Activated CD8-positive, alpha-beta T cell treated with anti-CD3 and anti-CD28 coated beads for 36 hours (primary cell): Measurements from ENCODE around the gene UQCC2. TPM values are rescaled to one million over a fixed set of nuclear protein-coding genes. Genes with fewer than 3 reads are reported as not detected.

Experiments
- ATAC-seq: fragments of 200-7000 bp; cut with Tn5 transposase; one replicate; pipeline ENCODE4 v1.10.0; 2021; ENCODE audit warnings: mild to moderate bottlenecking, moderate library complexity
- CTCF ChIA-PET: fragments of 350-600 bp; sonication (Branson Sonifier 250); formaldehyde crosslinking; loops from one replicate; lab custom pipeline; 2021; ENCODE audit warnings: antibody characterized with exemption; lab: Charles Lee
- POLR2A ChIA-PET: fragments of 350-600 bp; sonication (Branson Sonifier 250); formaldehyde crosslinking; loops from one replicate; lab custom pipeline; 2021; ENCODE audit warnings: antibody characterized with exemption; lab: Charles Lee
- DNase-seq: peaks from one replicate; pipeline ENCODE4 v3.0.0-alpha.2; 2020
- H3K27ac Mint-ChIP-seq: one replicate; pipeline ENCODE4 v1.8.0; 2021; ENCODE audit warnings: mild to moderate bottlenecking, mixed read lengths
- H3K27me3 Mint-ChIP-seq: one replicate; pipeline ENCODE4 v1.8.0; 2021; ENCODE audit warnings: mixed read lengths
- H3K36me3 Mint-ChIP-seq: one replicate; pipeline ENCODE4 v1.8.0; 2021; ENCODE audit warnings: low read depth, mixed read lengths
- H3K4me1 Mint-ChIP-seq: one replicate; pipeline ENCODE4 v1.8.0; 2021; ENCODE audit warnings: low read depth, mixed read lengths
- H3K4me3 Mint-ChIP-seq: one replicate; pipeline ENCODE4 v1.8.0; 2021; ENCODE audit warnings: mild to moderate bottlenecking, moderate library complexity, mixed read lengths
- H3K9me3 Mint-ChIP-seq: one replicate; pipeline ENCODE4 v1.8.0; 2021; ENCODE audit warnings: mixed read lengths
- intact Hi-C: fragments of 100-400 bp; cut with micrococcal nuclease; formaldehyde crosslinking; loops from one replicate; pipeline ENCODE4 v1.10.0; 2022
- total RNA-seq, 2 experiments: library from RNA; stranded (reverse); gene quantifications; one replicate each; pipeline ENCODE4 v1.2.3, GENCODE V29; 2021
- TF ChIP-seq, protein P1 (sequence below): fragments of 200-600 bp; IDR thresholded peaks from one replicate; pipeline ENCODE4 v1.8.0; 2022; ENCODE audit warnings: antibody characterized with exemption, mild to moderate bottlenecking

Gene UQCC2
- total RNA-seq, 2 experiments from 2014 or later = 127 to 128 TPM

DNA sequence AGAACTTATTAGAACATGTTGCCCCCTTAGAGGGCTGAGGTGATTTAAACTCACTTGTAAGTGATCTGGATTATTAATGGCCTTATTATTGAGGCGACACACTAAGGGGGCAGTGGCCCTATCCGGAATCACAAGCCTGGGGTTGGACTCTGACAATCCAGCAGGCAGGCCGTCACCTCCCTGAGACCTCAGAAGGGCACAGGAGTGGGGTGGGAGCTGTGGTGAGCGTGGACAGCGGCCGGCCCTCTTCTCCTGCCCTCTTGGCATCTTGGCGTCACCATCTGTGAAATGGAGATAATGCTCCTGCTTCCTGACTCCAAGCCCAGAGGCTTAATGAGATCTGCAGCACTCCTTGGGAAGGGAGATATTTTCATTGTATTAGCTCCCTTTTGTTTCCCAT, 15.6 kb upstream of the UQCC2 start:
- Mint-ChIP-seq H3K36me3 (no peaks in the 10 kb centered on the region), H3K27me3 (no peaks in the 10 kb centered on the region), H3K27ac (no peak overlapping the region), H3K4me1 (peaks cover 13% of the 10 kb centered on the region), H3K4me3 (no peak overlapping the region), H3K9me3 (no peaks in the 10 kb centered on the region)
- no peak for ATAC-seq
- DNase-seq = no peak
- intact Hi-C loops = no loop called here
- TF ChIP-seq, protein P1, sequence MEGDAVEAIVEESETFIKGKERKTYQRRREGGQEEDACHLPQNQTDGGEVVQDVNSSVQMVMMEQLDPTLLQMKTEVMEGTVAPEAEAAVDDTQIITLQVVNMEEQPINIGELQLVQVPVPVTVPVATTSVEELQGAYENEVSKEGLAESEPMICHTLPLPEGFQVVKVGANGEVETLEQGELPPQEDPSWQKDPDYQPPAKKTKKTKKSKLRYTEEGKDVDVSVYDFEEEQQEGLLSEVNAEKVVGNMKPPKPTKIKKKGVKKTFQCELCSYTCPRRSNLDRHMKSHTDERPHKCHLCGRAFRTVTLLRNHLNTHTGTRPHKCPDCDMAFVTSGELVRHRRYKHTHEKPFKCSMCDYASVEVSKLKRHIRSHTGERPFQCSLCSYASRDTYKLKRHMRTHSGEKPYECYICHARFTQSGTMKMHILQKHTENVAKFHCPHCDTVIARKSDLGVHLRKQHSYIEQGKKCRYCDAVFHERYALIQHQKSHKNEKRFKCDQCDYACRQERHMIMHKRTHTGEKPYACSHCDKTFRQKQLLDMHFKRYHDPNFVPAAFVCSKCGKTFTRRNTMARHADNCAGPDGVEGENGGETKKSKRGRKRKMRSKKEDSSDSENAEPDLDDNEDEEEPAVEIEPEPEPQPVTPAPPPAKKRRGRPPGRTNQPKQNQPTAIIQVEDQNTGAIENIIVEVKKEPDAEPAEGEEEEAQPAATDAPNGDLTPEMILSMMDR = no peak
- CTCF ChIA-PET = interaction anchor here (1.7 kb wide), 1 partner anchor 17 kb away, joined by 7 read pairs; no protein-coding TSS in a partner anchor
- POLR2A ChIA-PET = no interaction called here

DNA sequence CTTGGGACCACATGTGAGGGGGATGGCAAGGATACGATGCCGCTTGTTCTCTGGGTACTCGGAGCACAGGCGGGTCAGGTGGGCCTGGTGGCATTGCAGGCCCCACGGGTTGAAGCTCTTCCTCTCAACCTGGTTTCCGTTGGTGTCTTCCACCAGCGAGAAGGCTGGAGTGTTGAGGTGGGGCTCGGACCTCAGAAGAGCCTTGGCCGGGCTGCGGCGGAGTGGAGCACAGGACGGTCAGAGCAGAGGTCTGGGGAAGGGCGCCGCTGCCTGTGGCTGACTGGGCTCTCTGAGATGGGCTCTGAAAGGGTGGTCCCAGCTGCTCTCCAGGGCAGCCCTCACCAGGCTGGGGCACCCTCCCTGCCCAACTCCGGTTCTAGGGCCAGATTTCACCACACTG, 15.2 kb upstream of the UQCC2 start:
- ChIA-PET POLR2A (no interaction called here), CTCF (interaction anchor here (1.2 to 1.7 kb wide), 2 partner anchors 17 to 35 kb away, joined by 3 to 7 read pairs; no protein-coding TSS in a partner anchor)
- TF ChIP-seq, protein P1 = no peak
- no peaks in the 10 kb centered on the region for H3K27me3 Mint-ChIP-seq
- no peaks in the 10 kb centered on the region for H3K36me3 Mint-ChIP-seq
- H3K4me3 Mint-ChIP-seq = no peak overlapping the region
- DNase-seq (no peak), ATAC-seq (no peak)
- no peaks in the 10 kb centered on the region for H3K9me3 Mint-ChIP-seq
- peaks cover 13% of the 10 kb centered on the region for H3K4me1 Mint-ChIP-seq
- H3K27ac Mint-ChIP-seq = no peak overlapping the region
- intact Hi-C loops = no loop called here

DNA sequence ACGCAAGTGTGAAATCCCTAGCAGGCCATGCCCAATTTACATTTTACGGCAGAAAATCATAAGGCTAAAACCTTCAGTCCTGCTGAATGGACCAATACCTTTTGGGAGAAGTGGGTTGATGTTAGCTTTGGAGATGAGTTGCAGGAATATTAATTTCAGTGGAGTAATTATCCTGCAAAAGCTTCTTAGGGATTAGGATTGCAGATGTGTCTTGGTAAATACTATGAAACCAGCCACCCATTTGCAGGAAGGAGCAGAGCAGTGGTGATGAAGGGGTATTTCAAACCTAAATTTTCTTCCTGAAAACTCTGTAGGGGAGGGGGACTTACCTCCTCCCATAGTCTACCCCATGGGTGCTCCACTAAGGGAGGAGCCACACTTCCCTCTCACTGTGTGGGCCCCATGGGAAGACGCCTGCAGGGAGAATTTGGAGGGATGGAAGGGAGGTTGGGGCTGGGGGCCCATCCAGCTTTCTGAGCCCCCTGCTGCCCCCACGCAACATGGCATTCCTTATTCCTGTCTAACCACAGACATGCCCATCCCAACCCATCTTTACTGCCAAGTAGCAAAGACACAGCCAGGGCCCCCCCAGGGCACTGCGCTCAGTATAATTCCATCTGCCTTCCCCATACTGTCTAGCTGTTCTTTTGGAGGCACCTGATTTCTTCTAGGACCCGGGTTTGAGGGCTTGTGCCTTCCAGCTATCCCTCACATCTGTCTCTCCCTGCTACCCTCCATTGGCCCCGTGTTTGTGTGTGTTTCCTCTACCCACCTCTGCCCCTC, 14.6 kb upstream of the UQCC2 start:
- TF ChIP-seq, protein P1 = no peak
- H3K36me3 Mint-ChIP-seq = no peaks in the 10 kb centered on the region
- no peak for ATAC-seq
- H3K27ac Mint-ChIP-seq = no peak overlapping the region
- ChIA-PET CTCF (interaction anchor here (1.1 to 1.7 kb wide), 3 partner anchors 15 to 36 kb away, joined by 3 to 7 read pairs (median 5); partner anchors contain the start of gene UQCC2), POLR2A (no interaction called here)
- H3K4me3 Mint-ChIP-seq = no peak overlapping the region
- H3K9me3 Mint-ChIP-seq = no peaks in the 10 kb centered on the region
- H3K4me1 Mint-ChIP-seq = peaks cover 13% of the 10 kb centered on the region
- DNase-seq = no peak
- H3K27me3 Mint-ChIP-seq = no peaks in the 10 kb centered on the region
- intact Hi-C loops = no loop called here

DNA sequence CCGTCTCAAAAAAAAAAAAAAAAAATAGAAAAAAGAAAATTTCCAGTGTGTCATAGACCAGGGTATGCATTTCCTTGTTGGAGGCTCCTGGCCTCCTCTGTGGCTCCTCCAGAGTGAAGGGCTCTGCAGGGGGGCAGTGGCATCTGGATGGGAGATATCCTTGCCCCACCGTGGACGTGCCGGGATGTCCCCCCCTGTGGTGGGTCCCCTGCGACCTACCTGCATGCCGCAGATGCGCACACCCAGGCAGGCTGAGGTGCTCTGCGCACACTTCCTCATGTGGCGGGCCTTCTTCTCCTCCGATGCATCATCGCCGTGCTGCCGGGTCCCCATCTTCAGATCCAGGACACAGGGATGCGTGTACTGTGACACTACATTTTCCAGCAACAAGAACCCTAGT, 13.7 kb upstream of the UQCC2 start:
- TF ChIP-seq, protein P1 = no peak
- ATAC-seq (no peak), DNase-seq (no peak)
- no peaks in the 10 kb centered on the region for H3K9me3 Mint-ChIP-seq
- ChIA-PET CTCF (interaction anchor here (1.1 to 1.3 kb wide), 2 partner anchors 14 to 25 kb away, joined by 3 to 5 read pairs; partner anchors contain the start of gene UQCC2), POLR2A (no interaction called here)
- no peak overlapping the region for H3K27ac Mint-ChIP-seq
- intact Hi-C loops = no loop called here
- H3K4me3 Mint-ChIP-seq = no peak overlapping the region
- H3K27me3 Mint-ChIP-seq = peaks cover under 1% of the 10 kb centered on the region
- H3K4me1 Mint-ChIP-seq = peaks cover 13% of the 10 kb centered on the region
- no peaks in the 10 kb centered on the region for H3K36me3 Mint-ChIP-seq
